Epithelial cell of prostate (primary cell): ENCODE data around the gene QSOX2.

Experiments used
- DNase-seq: peaks from one replicate; pipeline ENCODE4 v3.0.0-alpha.2; 2011; ENCODE audit warnings: low read depth, low spot score
- H3K27ac ChIP-seq: fragments of 450-650 bp; 2 replicates; pipeline ENCODE4 v1.5.1; 2017; ENCODE audit warnings: mild to moderate bottlenecking

The QSOX2 gene

DNA sequence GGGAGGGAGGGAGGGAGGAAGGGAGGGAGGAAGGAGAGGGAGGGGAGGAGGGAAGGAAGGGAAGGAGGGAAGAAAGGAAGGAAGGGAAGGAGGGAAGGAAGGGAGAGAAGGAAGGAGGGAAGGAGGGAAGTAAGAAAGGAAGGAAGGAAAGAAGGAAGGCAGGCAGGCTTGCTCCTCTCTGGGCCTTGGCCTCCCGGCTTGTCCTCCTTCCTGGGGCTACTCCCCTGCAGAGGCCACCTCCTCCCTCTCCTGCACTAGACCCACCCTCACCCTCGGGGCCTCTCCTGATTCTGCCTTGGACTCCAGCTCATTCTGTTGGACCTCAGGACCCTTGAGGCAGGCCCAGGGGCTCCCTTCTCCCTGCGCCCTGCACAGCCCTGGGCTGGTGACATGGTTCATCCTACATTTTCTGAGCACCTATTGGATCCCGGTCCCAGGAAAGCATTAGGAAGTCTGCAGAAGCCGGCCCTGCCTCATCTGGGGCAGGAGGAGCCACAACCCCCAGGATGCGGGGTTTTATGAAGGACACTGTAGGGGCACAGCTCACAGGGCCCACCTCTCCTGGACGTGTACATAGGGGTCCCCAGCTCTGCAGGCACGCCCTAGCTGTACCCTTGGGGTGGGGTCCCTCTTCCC lies 63.7 kb downstream of the QSOX2 start:
- no peak overlapping the region for H3K27ac ChIP-seq
- DNase-seq: no peak

GRCh38 chr9:136180586-136180985 lies 65.0 kb downstream of the QSOX2 start:
- DNase-seq: no peak
- no peak overlapping the region for H3K27ac ChIP-seq

- H3K27ac ChIP-seq: no peak overlapping the region
- no peak for DNase-seq
Observed at GRCh38 chr9:136179761-136180160, 65.9 kb downstream of the QSOX2 start.

GRCh38 chr9:136179101-136179616 lies 66.5 kb downstream of the QSOX2 start:
- H3K27ac ChIP-seq: no peak overlapping the region
- no peak for DNase-seq

- H3K27ac ChIP-seq: no peak overlapping the region
- DNase-seq: no peak
Observed at GRCh38 chr9:136178773-136179075, 66.9 kb downstream of the QSOX2 start.

DNA sequence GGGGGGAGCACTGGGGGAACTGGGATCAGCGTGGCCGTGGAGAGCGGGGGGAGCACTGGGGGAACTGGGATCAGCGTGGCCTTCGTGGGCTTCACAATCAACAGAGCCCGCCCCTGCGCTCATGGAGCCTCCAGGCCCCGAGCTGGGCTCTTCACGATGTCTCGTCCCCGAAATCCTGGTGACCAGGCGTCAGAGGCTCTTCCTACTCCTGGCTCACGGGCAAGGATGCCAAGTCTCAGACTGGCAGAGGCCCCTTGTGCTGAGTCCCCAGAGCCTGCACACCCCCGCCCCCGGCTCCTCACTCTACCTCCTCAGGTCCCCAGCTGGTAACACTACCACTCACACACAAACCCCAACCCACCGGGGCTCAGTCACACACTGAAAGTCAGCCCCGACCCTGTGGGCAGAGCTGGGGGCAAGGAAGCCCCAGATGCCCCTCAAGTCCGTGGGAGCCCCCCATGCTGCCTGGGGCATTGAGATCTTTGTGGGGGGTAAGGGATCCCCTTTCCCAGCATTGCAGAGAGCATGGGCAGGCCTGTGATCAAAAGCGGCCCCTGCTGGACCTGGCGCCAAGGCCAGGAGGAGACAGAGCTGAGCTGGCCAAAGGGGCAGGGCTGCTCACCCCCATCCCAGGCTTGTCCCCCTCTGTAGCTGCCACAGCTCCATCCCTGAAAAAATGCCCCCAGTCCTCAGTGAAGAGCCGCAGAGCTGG lies 67.4 kb downstream of the QSOX2 start:
- no peak for DNase-seq
- no peak overlapping the region for H3K27ac ChIP-seq

GRCh38 chr9:136177224-136177623 lies 68.4 kb downstream of the QSOX2 start:
- DNase-seq: no peak

DNA sequence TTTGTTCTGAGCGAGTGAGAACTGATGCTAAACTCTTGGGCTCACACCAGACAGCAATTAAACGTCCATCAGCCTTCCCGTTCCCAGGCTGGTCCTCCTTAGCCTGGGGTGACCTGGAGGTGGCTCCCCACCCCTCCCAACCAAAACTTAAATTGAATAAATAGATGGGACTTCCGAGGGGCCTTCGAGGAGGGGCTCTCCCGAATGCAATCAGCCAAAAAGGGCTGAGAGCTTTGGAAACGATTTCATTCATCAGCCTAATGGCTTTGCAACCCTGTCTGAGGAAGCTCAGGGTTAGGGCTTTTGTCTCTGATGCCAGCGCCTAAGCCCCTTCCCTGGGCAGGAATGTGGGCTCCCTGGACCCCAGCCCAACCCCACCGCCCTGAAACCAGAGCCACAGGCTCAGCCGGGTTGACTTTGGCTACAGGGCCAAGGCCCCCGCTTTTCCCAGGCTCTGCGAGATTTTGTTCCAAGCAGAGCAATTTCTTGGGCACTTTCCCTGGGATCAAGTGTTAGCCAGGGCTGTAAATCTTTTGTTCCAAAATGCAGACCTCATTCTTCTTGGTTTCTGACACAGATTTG lies 69.9 kb downstream of the QSOX2 start:
- H3K27ac ChIP-seq: no peak overlapping the region
- DNase-seq: no peak

More at GRCh38 chr9:136177224-136177623, 68.4 kb downstream of the QSOX2 start:
- H3K27ac ChIP-seq: no peak overlapping the region

DNA sequence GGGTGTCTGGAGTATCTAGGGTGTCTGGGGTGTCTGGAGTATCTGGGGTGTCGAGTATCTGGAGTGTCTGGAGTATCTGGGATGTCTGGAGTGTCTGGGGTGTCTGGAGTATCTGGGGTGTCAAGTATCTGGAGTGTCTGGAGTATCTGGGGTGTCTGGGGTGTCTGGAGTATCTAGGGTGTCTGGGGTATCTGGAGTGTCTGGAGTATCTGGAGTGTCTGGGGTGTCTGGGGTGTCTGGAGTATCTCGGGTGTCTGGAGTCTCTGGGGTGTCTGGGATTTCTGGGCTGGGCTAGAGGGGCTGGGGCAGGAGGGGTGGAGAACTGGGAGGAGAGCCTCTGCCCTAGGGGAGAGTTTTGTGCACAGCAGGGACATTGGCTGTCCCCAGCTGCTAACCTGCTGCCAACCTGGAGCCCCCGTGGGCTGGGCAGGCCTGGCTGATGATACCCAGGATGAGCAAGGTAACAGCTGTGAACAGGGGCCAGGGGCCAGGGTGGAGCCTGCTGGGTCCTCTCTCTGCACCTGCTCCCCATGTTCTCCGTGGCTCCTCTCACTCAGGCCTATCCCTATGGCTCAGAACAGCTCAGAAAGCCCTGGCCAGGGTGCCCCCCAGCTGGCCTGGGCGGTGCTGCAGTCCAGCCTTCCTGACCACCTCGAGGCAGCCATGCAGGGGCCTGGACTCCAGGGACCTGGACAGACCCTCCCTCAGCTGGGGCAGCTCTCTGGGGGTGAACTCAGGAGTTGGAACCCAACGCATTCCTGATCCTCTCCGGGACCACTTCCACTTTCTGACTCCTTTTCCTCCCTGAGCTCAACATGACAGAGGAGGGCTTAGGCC lies 70.6 kb downstream of the QSOX2 start:
- no peak for DNase-seq
- no peak overlapping the region for H3K27ac ChIP-seq

DNA sequence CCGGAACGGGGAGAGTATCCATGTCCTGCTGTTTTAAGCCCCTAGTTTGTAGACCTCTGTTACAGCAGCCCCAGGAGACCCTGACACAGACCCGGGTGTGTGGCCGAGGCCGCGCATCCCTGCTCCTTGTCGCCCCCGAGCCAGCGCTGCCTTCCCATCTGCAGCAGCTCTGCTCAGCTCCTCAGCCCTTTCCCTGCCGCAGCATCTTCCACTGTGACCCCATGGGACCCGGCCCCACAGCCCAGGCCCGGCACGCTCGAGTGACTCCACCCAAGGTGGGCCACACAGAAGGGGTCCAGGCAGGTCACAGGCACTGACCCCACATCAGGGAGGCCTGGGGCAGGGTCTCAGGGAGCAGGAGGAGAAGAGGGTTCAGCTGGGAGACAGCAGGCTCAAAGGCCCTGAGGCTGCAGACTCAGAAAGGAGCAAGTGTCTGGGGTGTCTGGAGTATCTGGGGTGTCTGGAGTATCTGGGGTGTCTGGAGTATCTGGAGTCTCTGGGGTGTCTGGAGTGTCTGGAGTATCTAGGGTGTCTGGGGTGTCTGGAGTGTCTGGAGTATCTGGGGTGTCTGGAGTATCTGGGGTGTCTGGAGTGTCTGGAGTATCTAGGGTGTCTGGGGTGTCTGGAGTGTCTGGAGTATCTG lies 71.8 kb downstream of the QSOX2 start:
- H3K27ac ChIP-seq: no peak overlapping the region
- DNase-seq: no peak

DNA sequence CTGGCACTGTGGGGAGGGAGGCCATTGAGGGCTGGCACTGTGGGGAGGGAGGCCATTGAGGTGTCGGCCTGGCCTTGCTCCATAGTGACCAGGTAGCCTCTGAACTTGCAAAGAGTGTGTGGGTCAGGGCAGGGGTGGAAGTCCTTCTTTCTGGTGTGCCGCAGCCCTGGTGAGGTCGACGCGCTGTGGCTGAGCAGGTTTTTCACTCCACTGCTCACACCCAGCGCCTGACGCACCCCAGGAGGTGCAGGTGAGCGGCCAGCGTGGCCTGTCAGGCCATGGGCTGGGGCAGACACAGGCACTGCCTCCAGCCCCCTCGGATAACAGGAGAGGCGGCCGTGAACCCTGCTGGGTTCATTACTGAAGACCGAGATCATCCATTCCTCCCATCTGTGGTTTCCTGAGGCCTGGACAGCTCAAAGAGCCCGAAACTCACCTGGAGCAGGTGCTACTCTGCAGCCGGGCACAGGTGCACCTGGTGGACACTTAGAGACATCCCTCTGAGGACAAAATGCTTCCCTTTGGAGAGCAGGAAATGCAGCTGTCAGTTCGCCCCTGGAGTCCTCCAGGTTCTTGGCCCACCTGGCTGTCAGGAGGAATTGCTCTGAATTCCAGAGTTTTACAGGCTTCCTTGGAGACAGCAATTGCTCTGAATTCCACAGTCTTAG lies 73.1 kb downstream of the QSOX2 start:
- no peak overlapping the region for H3K27ac ChIP-seq
- no peak for DNase-seq

GRCh38 chr9:136171801-136172411 lies 73.7 kb downstream of the QSOX2 start:
- DNase-seq: no peak
- H3K27ac ChIP-seq: no peak overlapping the region

GRCh38 chr9:136171009-136171800 lies 74.4 kb downstream of the QSOX2 start:
- DNase-seq: no peak
- H3K27ac ChIP-seq: no peak overlapping the region

GRCh38 chr9:136170006-136170901 lies 75.4 kb downstream of the QSOX2 start:
- no peak overlapping the region for H3K27ac ChIP-seq
- DNase-seq: no peak

DNA sequence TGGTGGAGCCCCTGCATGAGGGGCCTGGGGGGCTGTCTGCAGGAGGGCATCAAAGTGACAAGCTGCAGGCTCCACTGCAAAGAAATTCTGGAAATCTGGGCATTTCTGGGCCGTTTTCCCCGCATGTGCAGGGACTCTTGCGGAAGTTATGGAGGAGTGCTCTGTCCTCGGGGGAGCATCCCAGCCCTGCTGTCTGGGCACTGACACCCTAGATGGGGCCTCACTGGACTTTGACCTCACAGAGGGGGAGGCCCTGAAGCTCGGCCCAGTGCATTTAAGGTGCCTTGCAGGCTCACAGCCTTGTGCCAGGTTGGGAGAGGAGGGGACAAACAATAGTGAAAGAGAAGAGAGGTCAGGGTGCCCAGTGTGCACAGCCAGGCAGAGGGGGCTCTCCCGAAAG lies 76.1 kb downstream of the QSOX2 start:
- DNase-seq: no peak
- no peak overlapping the region for H3K27ac ChIP-seq

DNA sequence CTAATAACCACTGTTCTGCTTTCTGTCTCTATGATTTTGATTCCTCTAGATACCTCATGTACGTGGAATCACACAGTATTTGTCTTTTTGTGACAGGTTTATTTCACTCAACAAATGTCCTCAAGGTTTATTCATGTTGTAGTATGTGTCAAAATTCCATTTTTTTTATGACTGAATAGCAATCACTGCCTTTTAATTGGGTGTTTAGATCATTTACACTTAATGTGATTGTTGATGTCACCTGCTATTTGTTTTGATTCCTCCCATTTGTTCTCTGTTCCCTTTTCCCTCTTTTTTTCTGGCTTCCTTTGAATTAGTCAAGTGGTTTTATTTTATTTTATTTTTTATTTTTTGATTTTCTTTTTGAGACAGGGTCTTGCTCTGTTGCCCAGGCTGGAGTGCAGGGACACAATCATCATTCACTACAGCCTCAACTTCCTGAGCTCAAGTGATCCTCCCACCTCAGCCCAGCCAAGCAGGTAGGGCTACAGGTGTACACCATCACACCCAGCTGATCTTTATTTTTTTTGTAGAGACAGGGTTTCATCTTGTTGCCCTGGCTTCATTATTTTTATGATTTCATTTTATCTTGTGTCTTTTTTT lies 82.3 kb downstream of the QSOX2 start:
- no peak for DNase-seq
- no peak overlapping the region for H3K27ac ChIP-seq

- DNase-seq: no peak
- no peak overlapping the region for H3K27ac ChIP-seq
Observed at GRCh38 chr9:136160995-136161610, 84.5 kb downstream of the QSOX2 start.
